A549 (cell line): Measurements from ENCODE around the gene EIF4E. TPM values are rescaled to one million over a fixed set of nuclear protein-coding genes. Genes with fewer than 3 reads are reported as not detected.
"Not testable (repeated sequence)": the region's sequence is repeated elsewhere in the genome, so short reads cannot be mapped to it uniquely, and the experiment has no call there.

Source experiments
- ATAC-seq, 2 experiments: fragments of 200-7000 bp in 1 of 2; fragments of >200 bp in 1 of 2; cut with Nextera tagmentation in 1 of 2; cut with Tn5 transposase in 1 of 2; 3 replicates each; pipeline versions ENCODE4 v1.8.0 to v1.9.1; 2018 to 2020; ENCODE audit warnings: mild to moderate bottlenecking in 1 of 2, moderate library complexity in 1 of 2
- CTCF ChIA-PET: fragments of 300-600 bp; sonication (Branson Sonifier 250); formaldehyde crosslinking; extraction: SDS; loops from one replicate; lab custom pipeline; 2021; ENCODE audit warnings: antibody characterized with exemption, inconsistent platforms; lab: Yijun Ruan, JAX
- POLR2A ChIA-PET: fragments of 350-600 bp; formaldehyde crosslinking; extraction: SDS; loops from one replicate; lab custom pipeline; 2021; ENCODE audit warnings: antibody characterized with exemption, inconsistent platforms; lab: Yijun Ruan, JAX
- DNase-seq, 2 experiments: peaks; one replicate each; pipeline versions ENCODE4 v3.0.0 to v3.0.0-alpha.2; 2011 to 2016; ENCODE audit warnings: low read depth in 1 of 2, low spot score in 1 of 2
- FAIRE-seq: peaks from 2 replicates; lab custom pipeline; 2011; peaks lifted over from hg19 to GRCh38; lab: Jason Lieb, UNC
- H3K27ac ChIP-seq, 2 experiments: fragments of >200 bp; sonication (Bioruptor Twin); formaldehyde crosslinking; 3 replicates each; pipeline ENCODE4 v1.5.1; 2016 to 2017
- H3K4me1 ChIP-seq: fragments of >200 bp; sonication (Bioruptor Twin); formaldehyde crosslinking; 3 replicates; pipeline ENCODE4 v1.6.1; 2016
- H3K4me2 ChIP-seq: fragments of >200 bp; sonication (Bioruptor Twin); formaldehyde crosslinking; 3 replicates; pipeline ENCODE4 v1.6.1; 2016
- H3K4me3 ChIP-seq: fragments of >200 bp; sonication (Bioruptor Twin); formaldehyde crosslinking; 3 replicates; pipeline ENCODE4 v1.5.1; 2016
- H3K9me3 ChIP-seq: fragments of >200 bp; sonication (Bioruptor Twin); formaldehyde crosslinking; 3 replicates; pipeline ENCODE4 v1.6.1; 2016
- CHD2 ChIP-seq: fragments of 150-350 bp; IDR thresholded peaks from 2 replicates; pipeline ENCODE4 v1.6.1; 2014; ENCODE audit warnings: low read length; ENCODE audit not compliant: partially characterized antibody
- EP300 ChIP-seq, 2 experiments: fragments of >200 bp; sonication (Bioruptor Twin); formaldehyde crosslinking; IDR thresholded peaks; 2 replicates in 1 of 2; 3 replicates in 1 of 2; pipeline ENCODE4 v1.6.1; 2016 to 2017
- ESRRA ChIP-seq: fragments of 150-350 bp; IDR thresholded peaks from 2 replicates; pipeline ENCODE4 v1.6.1; 2014; ENCODE audit warnings: mild to moderate bottlenecking, low read length, borderline replicate concordance
- FOSB ChIP-seq: fragments of 250-450 bp; sonication (Bioruptor Pico); IDR thresholded peaks from 2 replicates; pipeline ENCODE4 v1.5.0; 2020; ENCODE audit warnings: mild to moderate bottlenecking, moderate library complexity
- GATA3 ChIP-seq: IDR thresholded peaks from 2 replicates; pipeline ENCODE4 v1.6.1; 2012; ENCODE audit warnings: borderline replicate concordance
- HDAC2 ChIP-seq: fragments of 200-600 bp; sonication (generic); IDR thresholded peaks from 2 replicates; pipeline ENCODE4 v1.6.1; 2016
- HOXB13 ChIP-seq: fragments of 250-450 bp; sonication (Bioruptor Pico); IDR thresholded peaks from 2 replicates; pipeline ENCODE4 v1.5.0; 2020; ENCODE audit warnings: low read depth, mild to moderate bottlenecking, moderate library complexity
- JUN ChIP-seq, 2 experiments: fragments of >200 bp; sonication (Bioruptor Twin); formaldehyde crosslinking; IDR thresholded peaks; 2 replicates in 1 of 2; 3 replicates in 1 of 2; pipeline ENCODE4 v1.6.1; 2016 to 2017
- KDM1A ChIP-seq: fragments of 200-600 bp; sonication (generic); IDR thresholded peaks from 2 replicates; pipeline ENCODE4 v1.6.1; 2016; ENCODE audit warnings: low read depth, mild to moderate bottlenecking
- KDM5A ChIP-seq: fragments of 200-600 bp; sonication (generic); IDR thresholded peaks from 2 replicates; pipeline ENCODE4 v1.6.1; 2016; ENCODE audit warnings: antibody characterized with exemption, mild to moderate bottlenecking
- PHF8 ChIP-seq: fragments of 200-600 bp; sonication (generic); IDR thresholded peaks from 2 replicates; pipeline ENCODE4 v1.6.1; 2016; ENCODE audit warnings: low read depth, mild to moderate bottlenecking, antibody characterized with exemption, moderate library complexity, borderline replicate concordance
- POLR2A ChIP-seq: IDR thresholded peaks from 2 replicates; pipeline ENCODE4 v1.6.1; 2012; ENCODE audit warnings: mild to moderate bottlenecking, low read length
- RARB ChIP-seq: fragments of 250-450 bp; sonication (Bioruptor Pico); IDR thresholded peaks from 2 replicates; pipeline ENCODE4 v1.8.0; 2021; ENCODE audit warnings: mild to moderate bottlenecking, moderate library complexity
- RCOR1 ChIP-seq: fragments of 150-350 bp; IDR thresholded peaks from 2 replicates; pipeline ENCODE4 v1.6.1; 2014; ENCODE audit warnings: antibody characterized with exemption, low read length, low read depth
- RNF2 ChIP-seq: fragments of 200-600 bp; sonication (generic); IDR thresholded peaks from 2 replicates; pipeline ENCODE4 v1.6.1; 2016; ENCODE audit warnings: low read depth, mild to moderate bottlenecking, antibody characterized with exemption, moderate library complexity, borderline replicate concordance
- SMC3 ChIP-seq: fragments of >200 bp; sonication (Bioruptor Twin); formaldehyde crosslinking; IDR thresholded peaks from 3 replicates; pipeline ENCODE4 v1.6.1; 2018; ENCODE audit warnings: inconsistent platforms
- TFCP2L1 ChIP-seq: fragments of 250-450 bp; sonication (Bioruptor Pico); IDR thresholded peaks from 2 replicates; pipeline ENCODE4 v1.5.0; 2021; ENCODE audit warnings: mild to moderate bottlenecking
- ZNF302 ChIP-seq: fragments of 250-450 bp; sonication (Bioruptor Pico); IDR thresholded peaks from 2 replicates; pipeline ENCODE4 v1.9.0; 2021; ENCODE audit warnings: inconsistent platforms, mild to moderate bottlenecking, moderate library complexity
- WGBS: methylation state at CpG from one replicate; pipeline ENCODE4 v1.1.6; 2017; ENCODE audit errors: missing lambda C conversion rate; 5-methylcytosine and 5-hydroxymethylcytosine counted together
- polyA plus RNA-seq, 4 experiments: library from polyadenylated mRNA; depleted of rRNA in 3 of 4; stranded (reverse); fragments of >200 nt; fragmentation: RNase III in 1 of 4; extraction: RNeasy Plus Mini Kit Qiagen cat#74134 plus additional on column Dnase treatment in 1 of 4; gene quantifications; 2 replicates in 3 of 4; 3 replicates in 1 of 4; pipeline ENCODE4 v1.2.3, GENCODE V29; 2011 to 2017
- TF ChIP-seq, protein P1 (sequence below): IDR thresholded peaks from 2 replicates; pipeline ENCODE4 v1.6.1; 2012; ENCODE audit warnings: low read depth, borderline replicate concordance
- TF ChIP-seq, protein P2 (sequence below): fragments of >200 bp; sonication (Bioruptor Twin); formaldehyde crosslinking; IDR thresholded peaks from 2 replicates; pipeline ENCODE4 v1.6.1; 2016
- TF ChIP-seq, protein P3 (sequence below): fragments of 250-450 bp; sonication (Bioruptor Pico); IDR thresholded peaks from 2 replicates; pipeline ENCODE4 v1.5.0; 2020; ENCODE audit warnings: low read depth, mild to moderate bottlenecking, moderate library complexity
- TF ChIP-seq, protein P4 (sequence below): fragments of >200 bp; sonication (Bioruptor Twin); formaldehyde crosslinking; IDR thresholded peaks from 3 replicates; pipeline ENCODE4 v1.5.1; 2016
- TF ChIP-seq, protein P5 (sequence below): fragments of 150-350 bp; IDR thresholded peaks from 2 replicates; pipeline ENCODE4 v1.6.1; 2014; ENCODE audit warnings: low read depth, mild to moderate bottlenecking, low read length
- TF ChIP-seq, protein P6 (sequence below): fragments of 450-650 bp; IDR thresholded peaks from 2 replicates; pipeline ENCODE4 v1.6.1; 2014; ENCODE audit warnings: antibody characterized with exemption

EIF4E gene
- polyA plus RNA-seq, 2 of the 4 experiments (the other 2 are of a cell fraction) = 147 to 165 TPM

DNA sequence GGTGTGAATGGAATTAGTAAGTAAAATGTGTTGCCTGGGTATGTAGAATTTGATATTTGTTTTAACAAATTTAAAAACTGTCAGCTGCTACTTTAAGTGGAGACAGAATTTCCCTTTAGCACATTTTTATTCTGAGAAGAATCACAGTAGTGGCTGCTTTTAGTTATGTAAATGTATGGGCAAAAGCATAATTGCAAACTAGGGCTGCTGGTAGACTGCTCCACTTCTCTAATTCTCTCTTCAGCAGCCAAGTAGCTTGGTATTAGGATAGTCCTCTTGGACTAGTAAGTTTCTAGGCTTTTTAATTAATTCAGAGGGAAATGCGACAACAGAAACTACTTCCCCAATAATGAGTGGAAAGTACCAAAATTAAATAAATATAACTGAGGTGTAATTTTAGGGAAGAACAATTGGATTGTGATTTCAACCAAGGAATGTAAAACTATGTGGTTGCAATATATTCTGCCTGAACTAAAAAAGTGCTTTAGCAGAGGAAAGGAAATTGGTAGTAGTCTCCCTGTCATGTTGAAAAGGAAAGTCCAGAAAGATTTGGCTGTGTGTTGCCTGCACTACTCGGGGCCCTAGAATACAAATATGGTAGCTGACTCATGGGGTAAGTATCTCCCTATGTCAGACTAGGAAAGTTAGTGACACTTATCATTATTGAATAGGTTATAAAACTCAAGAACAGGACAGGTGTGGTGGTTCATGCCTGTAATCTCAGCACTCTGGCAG is 9.2 kb upstream of the EIF4E start:
- TF ChIP-seq, protein P1, sequence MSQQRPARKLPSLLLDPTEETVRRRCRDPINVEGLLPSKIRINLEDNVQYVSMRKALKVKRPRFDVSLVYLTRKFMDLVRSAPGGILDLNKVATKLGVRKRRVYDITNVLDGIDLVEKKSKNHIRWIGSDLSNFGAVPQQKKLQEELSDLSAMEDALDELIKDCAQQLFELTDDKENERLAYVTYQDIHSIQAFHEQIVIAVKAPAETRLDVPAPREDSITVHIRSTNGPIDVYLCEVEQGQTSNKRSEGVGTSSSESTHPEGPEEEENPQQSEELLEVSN = no peak
- TF ChIP-seq GATA3 = no peak
- TF ChIP-seq RARB (CRISPR knock-in tag) = no peak
- no peak for TF ChIP-seq CHD2
- TF ChIP-seq EP300 (IDR thresholded peaks at IDR 0.05) = no peak
- no peak for TF ChIP-seq JUN (IDR thresholded peaks at IDR 0.05)
- TF ChIP-seq FOSB (CRISPR knock-in tag) = no peak
- TF ChIP-seq, protein P2, sequence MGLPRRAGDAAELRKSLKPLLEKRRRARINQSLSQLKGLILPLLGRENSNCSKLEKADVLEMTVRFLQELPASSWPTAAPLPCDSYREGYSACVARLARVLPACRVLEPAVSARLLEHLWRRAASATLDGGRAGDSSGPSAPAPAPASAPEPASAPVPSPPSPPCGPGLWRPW = no peak
- TF ChIP-seq KDM5A = no peak
- no peak for TF ChIP-seq SMC3
- TF ChIP-seq RNF2 = no peak
- TF ChIP-seq, protein P3, sequence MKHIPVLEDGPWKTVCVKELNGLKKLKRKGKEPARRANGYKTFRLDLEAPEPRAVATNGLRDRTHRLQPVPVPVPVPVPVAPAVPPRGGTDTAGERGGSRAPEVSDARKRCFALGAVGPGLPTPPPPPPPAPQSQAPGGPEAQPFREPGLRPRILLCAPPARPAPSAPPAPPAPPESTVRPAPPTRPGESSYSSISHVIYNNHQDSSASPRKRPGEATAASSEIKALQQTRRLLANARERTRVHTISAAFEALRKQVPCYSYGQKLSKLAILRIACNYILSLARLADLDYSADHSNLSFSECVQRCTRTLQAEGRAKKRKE (CRISPR knock-in tag) = no peak
- no peak for TF ChIP-seq RCOR1
- no peak for TF ChIP-seq ZNF302 (CRISPR knock-in tag)
- TF ChIP-seq TFCP2L1 (CRISPR knock-in tag) = no peak
- TF ChIP-seq, protein P4, sequence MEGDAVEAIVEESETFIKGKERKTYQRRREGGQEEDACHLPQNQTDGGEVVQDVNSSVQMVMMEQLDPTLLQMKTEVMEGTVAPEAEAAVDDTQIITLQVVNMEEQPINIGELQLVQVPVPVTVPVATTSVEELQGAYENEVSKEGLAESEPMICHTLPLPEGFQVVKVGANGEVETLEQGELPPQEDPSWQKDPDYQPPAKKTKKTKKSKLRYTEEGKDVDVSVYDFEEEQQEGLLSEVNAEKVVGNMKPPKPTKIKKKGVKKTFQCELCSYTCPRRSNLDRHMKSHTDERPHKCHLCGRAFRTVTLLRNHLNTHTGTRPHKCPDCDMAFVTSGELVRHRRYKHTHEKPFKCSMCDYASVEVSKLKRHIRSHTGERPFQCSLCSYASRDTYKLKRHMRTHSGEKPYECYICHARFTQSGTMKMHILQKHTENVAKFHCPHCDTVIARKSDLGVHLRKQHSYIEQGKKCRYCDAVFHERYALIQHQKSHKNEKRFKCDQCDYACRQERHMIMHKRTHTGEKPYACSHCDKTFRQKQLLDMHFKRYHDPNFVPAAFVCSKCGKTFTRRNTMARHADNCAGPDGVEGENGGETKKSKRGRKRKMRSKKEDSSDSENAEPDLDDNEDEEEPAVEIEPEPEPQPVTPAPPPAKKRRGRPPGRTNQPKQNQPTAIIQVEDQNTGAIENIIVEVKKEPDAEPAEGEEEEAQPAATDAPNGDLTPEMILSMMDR = no peak
- no peak for TF ChIP-seq HDAC2
- TF ChIP-seq KDM1A = no peak
- Histone ChIP-seq H3K27ac (no peak overlapping the region), H3K4me2 (0 out of 3 replicates have a peak overlapping the region, but pooled peaks have one; percentile 9), H3K9me3 (no peaks in the 10 kb centered on the region), H3K4me1 (peaks cover 10% of the 10 kb centered on the region), H3K4me3 (no peak overlapping the region)
- ATAC-seq (peak in 1 of 2 experiments; percentile 47; a peak in 2 of 6 replicates), DNase-seq (no peak), FAIRE-seq (no peak)
- ChIA-PET CTCF (interaction anchor here (1.0 to 1.1 kb wide), 2 partner anchors 34 to 470 kb away, joined by 3 to 5 read pairs; no protein-coding TSS in a partner anchor), POLR2A (no interaction called here)
- 40% methylated on average over 2 of the region's 2 CpGs for WGBS

DNA sequence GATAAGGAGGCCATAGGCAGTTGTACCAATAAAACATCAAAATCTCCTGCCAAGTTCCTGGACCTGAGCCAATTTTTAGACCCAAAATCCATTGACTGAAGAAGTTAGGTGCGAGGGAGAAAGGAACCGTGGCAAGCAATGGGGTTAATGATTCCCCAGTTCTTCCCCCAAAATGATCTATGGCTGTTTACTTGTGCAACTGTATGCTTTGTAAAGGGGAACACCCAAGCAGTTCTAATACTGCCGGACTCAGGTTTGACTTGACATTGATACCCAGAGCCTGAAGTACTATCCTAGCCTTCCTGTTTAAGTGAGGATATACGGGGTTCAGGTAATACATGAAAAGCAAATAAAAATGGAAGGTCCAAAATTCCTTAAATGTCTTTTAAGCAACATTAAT is 6.7 kb upstream of the EIF4E start:
- TF ChIP-seq HOXB13 (CRISPR knock-in tag) (no peak), POLR2A (no peak), PHF8 (no peak), HDAC2 (no peak), ESRRA (no peak), CHD2 (no peak)
- TF ChIP-seq, protein P5, sequence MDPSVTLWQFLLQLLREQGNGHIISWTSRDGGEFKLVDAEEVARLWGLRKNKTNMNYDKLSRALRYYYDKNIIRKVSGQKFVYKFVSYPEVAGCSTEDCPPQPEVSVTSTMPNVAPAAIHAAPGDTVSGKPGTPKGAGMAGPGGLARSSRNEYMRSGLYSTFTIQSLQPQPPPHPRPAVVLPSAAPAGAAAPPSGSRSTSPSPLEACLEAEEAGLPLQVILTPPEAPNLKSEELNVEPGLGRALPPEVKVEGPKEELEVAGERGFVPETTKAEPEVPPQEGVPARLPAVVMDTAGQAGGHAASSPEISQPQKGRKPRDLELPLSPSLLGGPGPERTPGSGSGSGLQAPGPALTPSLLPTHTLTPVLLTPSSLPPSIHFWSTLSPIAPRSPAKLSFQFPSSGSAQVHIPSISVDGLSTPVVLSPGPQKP = no peak
- TF ChIP-seq, protein P6, sequence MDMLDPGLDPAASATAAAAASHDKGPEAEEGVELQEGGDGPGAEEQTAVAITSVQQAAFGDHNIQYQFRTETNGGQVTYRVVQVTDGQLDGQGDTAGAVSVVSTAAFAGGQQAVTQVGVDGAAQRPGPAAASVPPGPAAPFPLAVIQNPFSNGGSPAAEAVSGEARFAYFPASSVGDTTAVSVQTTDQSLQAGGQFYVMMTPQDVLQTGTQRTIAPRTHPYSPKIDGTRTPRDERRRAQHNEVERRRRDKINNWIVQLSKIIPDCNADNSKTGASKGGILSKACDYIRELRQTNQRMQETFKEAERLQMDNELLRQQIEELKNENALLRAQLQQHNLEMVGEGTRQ = no peak
- ChIA-PET POLR2A (no interaction called here), CTCF (no interaction called here)
- no peak for DNase-seq
- 27% methylated on average over 4 of the region's 4 CpGs for WGBS
- H3K4me2 ChIP-seq = no peak overlapping the region
- H3K4me3 ChIP-seq = no peak overlapping the region
- ATAC-seq = no peak
- peaks cover 12% of the 10 kb centered on the region for H3K4me1 ChIP-seq
- no peaks in the 10 kb centered on the region for H3K9me3 ChIP-seq
- no peak for FAIRE-seq
- no peak overlapping the region for H3K27ac ChIP-seq

DNA sequence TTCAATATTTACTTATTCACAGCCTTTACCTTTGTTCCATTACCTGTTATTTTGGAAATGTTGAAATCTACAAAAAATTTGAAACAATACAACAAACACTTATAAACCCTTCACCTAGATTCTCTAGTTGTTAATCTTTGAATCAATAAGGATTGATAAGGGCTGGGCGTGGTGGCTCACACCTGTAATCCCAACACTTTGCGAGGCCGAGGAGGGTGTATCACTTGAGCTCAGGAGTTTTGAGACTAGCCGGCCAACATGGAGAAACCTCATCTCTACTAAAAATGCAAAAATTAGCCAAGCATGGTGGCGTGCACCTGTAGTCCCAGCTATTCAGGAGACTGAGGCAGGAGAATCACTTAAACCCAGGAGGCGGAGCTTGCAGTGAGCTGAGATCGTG is 5.9 kb upstream of the EIF4E start:
- POLR2A ChIA-PET, FAIRE-seq, H3K9me3 ChIP-seq, H3K4me2 ChIP-seq, H3K4me3 ChIP-seq, H3K27ac ChIP-seq, DNase-seq, CTCF ChIA-PET, ATAC-seq: not testable (repeated sequence)
- 86% methylated on average over 7 of the region's 7 CpGs for WGBS
- H3K4me1 ChIP-seq = peaks cover 17% of the 10 kb centered on the region
